K562 (cell line): ENCODE data around the gene PLCB4. TPM values are rescaled to one million over a fixed set of nuclear protein-coding genes. Genes with fewer than 3 reads are reported as not detected.
A peak's percentile ranks its signal among the peaks of the same experiment; 100 is the strongest.

ENCODE experiments used
- ATAC-seq: fragments of 200-7000 bp; cut with Tn5 transposase; 3 replicates; pipeline ENCODE4 v1.9.1; 2020; ENCODE audit warnings: moderate library complexity
- BruUV-seq: library from RNA; stranded (reverse); fragments of 400-500 nt; replicated peaks from 2 replicates; lab custom pipeline; 2021; lab: Mats Ljungman, UMichigan
- CTCF ChIA-PET: fragments of 300-600 bp; formaldehyde crosslinking; extraction: SDS; loops from one replicate; lab custom pipeline; 2021; ENCODE audit warnings: low intra/inter-chr PET ratio; lab: Yijun Ruan, JAX
- POLR2A ChIA-PET: fragments of 300-600, 350-650 bp; sonication (Branson Sonifier 250); formaldehyde crosslinking; extraction: SDS; loops from one replicate; lab custom pipeline; 2021; ENCODE audit warnings: antibody characterized with exemption, inconsistent platforms; lab: Yijun Ruan, JAX
- DNase-seq, 4 experiments: peaks; one replicate each; pipeline versions ENCODE4 v3.0.0 to v3.0.0-alpha.2; 2011 to 2018; ENCODE audit warnings: low spot score in 3 of 4, mixed read lengths in 3 of 4; ENCODE audit errors: extremely low read depth in 1 of 4
- FAIRE-seq: peaks from 2 replicates; lab custom pipeline; 2011; peaks lifted over from hg19 to GRCh38; lab: Jason Lieb, UNC
- H2AFZ ChIP-seq: 2 replicates; pipeline ENCODE4 v1.6.0; 2011; ENCODE audit warnings: low read depth, low read length, control low read depth, inconsistent platforms
- H3K27ac ChIP-seq: fragments of 200-600 bp; 3 replicates; pipeline ENCODE4 v1.8.0; 2011; ENCODE audit warnings: low read depth, mild to moderate bottlenecking, control low read depth, inconsistent platforms, low read length, moderate library complexity, mixed read lengths; ENCODE audit errors: extremely low read depth
- H3K27me3 ChIP-seq, 2 experiments: fragments of 300-600 bp in 1 of 2; 2 replicates in 1 of 2; 3 replicates in 1 of 2; pipeline versions ENCODE4 v1.6.0 to v1.8.0; 2011; ENCODE audit warnings: inconsistent platforms in 2 of 2, low read length in 2 of 2, mild to moderate bottlenecking in 1 of 2, mixed read lengths in 1 of 2, moderate library complexity in 1 of 2; ENCODE audit not compliant: control insufficient read depth in 2 of 2, insufficient read depth in 2 of 2
- H3K36me3 ChIP-seq: fragments of 300-600 bp; 3 replicates; pipeline ENCODE4 v1.8.0; 2011; ENCODE audit warnings: mild to moderate bottlenecking, low read length, inconsistent platforms; ENCODE audit not compliant: control insufficient read depth, insufficient read depth
- H3K4me1 ChIP-seq, 2 experiments: fragments of 200-600 bp in 1 of 2; replicated peaks in 1 of 2; 2 replicates in 1 of 2; 3 replicates in 1 of 2; pipeline versions ENCODE4 v1.5.1 to v1.8.0; 2011; ENCODE audit warnings: inconsistent platforms in 2 of 2, low read length in 2 of 2, mild to moderate bottlenecking in 1 of 2, mixed read lengths in 1 of 2, moderate library complexity in 1 of 2; ENCODE audit not compliant: control insufficient read depth in 2 of 2, insufficient read depth in 2 of 2
- H3K4me2 ChIP-seq: 2 replicates; pipeline ENCODE4 v1.6.1; 2011; ENCODE audit warnings: low read length, control low read depth, inconsistent platforms, mixed read lengths; ENCODE audit not compliant: insufficient read depth
- H3K4me3 ChIP-seq: fragments of 200-600 bp; sonication (generic), shearing (Covaris generic); 2 replicates; pipeline ENCODE4 v1.5.1; 2016; ENCODE audit warnings: control low read depth, inconsistent platforms
- H3K79me2 ChIP-seq: fragments of 200-600 bp; 3 replicates; pipeline ENCODE4 v1.8.0; 2011; ENCODE audit warnings: low read length, inconsistent platforms; ENCODE audit not compliant: control insufficient read depth, insufficient read depth
- H3K9ac ChIP-seq, 2 experiments: 2 replicates each; pipeline versions ENCODE4 v1.6.0 to v1.6.1; 2011; ENCODE audit warnings: low read depth in 2 of 2, low read length in 2 of 2, control low read depth in 1 of 2, inconsistent platforms in 1 of 2, mild to moderate bottlenecking in 1 of 2, mixed read lengths in 1 of 2; ENCODE audit not compliant: insufficient read depth in 1 of 2
- H3K9me1 ChIP-seq: one replicate; pipeline ENCODE4 v1.6.0; 2011; ENCODE audit warnings: inconsistent platforms, mild to moderate bottlenecking, low read length, moderate library complexity; ENCODE audit not compliant: control insufficient read depth, insufficient read depth
- H3K9me3 ChIP-seq: replicated peaks from 2 replicates; pipeline ENCODE4 v1.5.1; 2011; ENCODE audit warnings: low read depth, low read length, inconsistent platforms; ENCODE audit not compliant: control insufficient read depth, insufficient read depth
- H4K20me1 ChIP-seq: replicated peaks from 2 replicates; pipeline ENCODE4 v1.6.1; 2011; ENCODE audit warnings: low read length, inconsistent platforms, mixed read lengths; ENCODE audit not compliant: control insufficient read depth, insufficient read depth
- BCL6 ChIP-seq: fragments of 250-450 bp; sonication (Bioruptor Pico); IDR thresholded peaks from 2 replicates; pipeline ENCODE4 v1.4.0; 2020
- CBFA2T2 ChIP-seq: fragments of 450-650 bp; conservative IDR thresholded peaks from 2 replicates; pipeline ENCODE4 v1.6.1; 2017; ENCODE audit warnings: mild to moderate bottlenecking
- JUND ChIP-seq, 2 experiments: IDR thresholded peaks; 2 replicates in 1 of 2; 3 replicates in 1 of 2; pipeline ENCODE4 v1.6.1; 2011; ENCODE audit warnings: borderline replicate concordance in 2 of 2, low read depth in 2 of 2, low read length in 2 of 2, improper control_type of control experiment in 1 of 2, missing biosample characterization in 1 of 2, missing genetic modification characterization in 1 of 2, missing genetic modification reagents in 1 of 2
- NCOR1 ChIP-seq: fragments of 450-650 bp; IDR thresholded peaks from 2 replicates; pipeline ENCODE4 v1.6.1; 2016; ENCODE audit warnings: mild to moderate bottlenecking, moderate library complexity
- SAFB ChIP-seq: fragments of 200-400 bp; formaldehyde crosslinking; IDR thresholded peaks from 2 replicates; pipeline ENCODE4 v1.6.1; 2017; ENCODE audit warnings: low read depth, low read length, borderline replicate concordance
- SMARCA4 ChIP-seq: fragments of 450-650 bp; IDR thresholded peaks from 2 replicates; pipeline ENCODE4 v1.6.1; 2016
- TAL1 ChIP-seq: fragments of 450-650 bp; IDR thresholded peaks from 2 replicates; pipeline ENCODE4 v1.6.1; 2016; ENCODE audit warnings: mild to moderate bottlenecking
- WGBS: fragments of 100-300 bp; shearing (Covaris generic); methylation state at CpG from one replicate; pipeline ENCODE4 v1.1.6; 2016; ENCODE audit warnings: low coverage, mixed read lengths; ENCODE audit not compliant: insufficient coverage; ENCODE audit errors: missing lambda C conversion rate; 5-methylcytosine and 5-hydroxymethylcytosine counted together
- in situ Hi-C: fragments of 300-500 bp; cut with MboI; formaldehyde crosslinking; loops from 4 replicates; pipeline ENCODE4 v1.15.0; 2018; ENCODE audit warnings: inconsistent platforms, mixed read lengths
- intact Hi-C: fragments of 100-400 bp; cut with micrococcal nuclease; formaldehyde crosslinking; loops from 2 replicates; pipeline ENCODE4 v1.14.2; 2022
- polyA plus RNA-seq, 8 experiments: library from polyadenylated mRNA; depleted of rRNA in 4 of 8; stranded (reverse) in 5 of 8; unstranded in 3 of 8; fragments of >200 nt; fragmentation: Nextera tagmentation in 2 of 8; fragmentation: Illumina TruSeq in 1 of 8; extraction: Ambion mirVana in 2 of 8; extraction: Trizol in 1 of 8; gene quantifications; 2 replicates each; pipeline versions ENCODE4 v1.2.1 to v1.2.3, GENCODE V29; 2011 to 2014; ENCODE audit warnings: inconsistent platforms in 1 of 8, missing spikeins in 1 of 8
- total RNA-seq, 7 experiments: library from RNA; depleted of rRNA in 6 of 7; stranded (reverse); fragments of >200 nt in 6 of 7; fragmentation: Illumina TruSeq in 2 of 7; extraction: Trizol in 2 of 7; gene quantifications; 2 replicates each; pipeline versions ENCODE4 v1.2.1 to v1.2.3, GENCODE V29; 2011 to 2021; ENCODE audit warnings: low replicate concordance in 1 of 7
- TF ChIP-seq, protein P1 (sequence below): fragments of 450-650 bp; IDR thresholded peaks from 2 replicates; pipeline ENCODE4 v1.6.1; 2016; ENCODE audit warnings: low read depth
- TF ChIP-seq, protein P2 (sequence below): fragments of 450-650 bp; IDR thresholded peaks from 2 replicates; pipeline ENCODE4 v1.6.1; 2017; ENCODE audit warnings: antibody characterized with exemption, mild to moderate bottlenecking

PLCB4 gene
- total and polyA plus RNA-seq, 9 of the 15 experiments (the other 6 are each of a cell fraction or from before 2014, with no cell fraction given) = 0.20 to 2.9 (median 0.52) TPM

- in situ Hi-C loops (no loop called here), intact Hi-C loops (no loop called here)
- Histone ChIP-seq H4K20me1 (no peaks in the 10 kb centered on the region), H3K4me2 (peak overlapping the region; percentile 60), H3K36me3 (no peaks in the 10 kb centered on the region), H3K27me3 (no peaks in the 10 kb centered on the region), H3K4me1 (peaks cover 0 to 26% of the 10 kb centered on the region in 2 experiments; a peak in 3 of 5 replicates), H3K4me3 (no peak overlapping the region), H2AFZ (peak overlapping the region; percentile 71; the same call in 1 of the 2 replicates), H3K79me2 (no peaks in the 10 kb centered on the region), H3K9me1 (no peaks in the 10 kb centered on the region), H3K9ac (peak overlapping the region in 1 of 2 experiments; percentile 51; a peak in 2 of 4 replicates), H3K9me3 (no peaks in the 10 kb centered on the region), H3K27ac (peak overlapping the region; percentile 75)
- BruUV-seq = no TSS peak
- ChIA-PET CTCF (no interaction called here), POLR2A (interaction anchor here (0.6 to 1.0 kb wide), 2 partner anchors 39 to 45 kb away, joined by 3 to 4 read pairs; no protein-coding TSS in a partner anchor)
- ATAC-seq = peak; percentile 71
- peak; percentile 22 to 71 (median 38) for DNase-seq
- peak; percentile 52 for FAIRE-seq
- 0% methylated on average over 3 of the region's 3 CpGs for WGBS
- no peak for TF ChIP-seq BCL6 (CRISPR knock-in tag)
- TF ChIP-seq CBFA2T2 = peak; percentile 51; the same call in 1 of the 2 replicates
- TF ChIP-seq, protein P1, sequence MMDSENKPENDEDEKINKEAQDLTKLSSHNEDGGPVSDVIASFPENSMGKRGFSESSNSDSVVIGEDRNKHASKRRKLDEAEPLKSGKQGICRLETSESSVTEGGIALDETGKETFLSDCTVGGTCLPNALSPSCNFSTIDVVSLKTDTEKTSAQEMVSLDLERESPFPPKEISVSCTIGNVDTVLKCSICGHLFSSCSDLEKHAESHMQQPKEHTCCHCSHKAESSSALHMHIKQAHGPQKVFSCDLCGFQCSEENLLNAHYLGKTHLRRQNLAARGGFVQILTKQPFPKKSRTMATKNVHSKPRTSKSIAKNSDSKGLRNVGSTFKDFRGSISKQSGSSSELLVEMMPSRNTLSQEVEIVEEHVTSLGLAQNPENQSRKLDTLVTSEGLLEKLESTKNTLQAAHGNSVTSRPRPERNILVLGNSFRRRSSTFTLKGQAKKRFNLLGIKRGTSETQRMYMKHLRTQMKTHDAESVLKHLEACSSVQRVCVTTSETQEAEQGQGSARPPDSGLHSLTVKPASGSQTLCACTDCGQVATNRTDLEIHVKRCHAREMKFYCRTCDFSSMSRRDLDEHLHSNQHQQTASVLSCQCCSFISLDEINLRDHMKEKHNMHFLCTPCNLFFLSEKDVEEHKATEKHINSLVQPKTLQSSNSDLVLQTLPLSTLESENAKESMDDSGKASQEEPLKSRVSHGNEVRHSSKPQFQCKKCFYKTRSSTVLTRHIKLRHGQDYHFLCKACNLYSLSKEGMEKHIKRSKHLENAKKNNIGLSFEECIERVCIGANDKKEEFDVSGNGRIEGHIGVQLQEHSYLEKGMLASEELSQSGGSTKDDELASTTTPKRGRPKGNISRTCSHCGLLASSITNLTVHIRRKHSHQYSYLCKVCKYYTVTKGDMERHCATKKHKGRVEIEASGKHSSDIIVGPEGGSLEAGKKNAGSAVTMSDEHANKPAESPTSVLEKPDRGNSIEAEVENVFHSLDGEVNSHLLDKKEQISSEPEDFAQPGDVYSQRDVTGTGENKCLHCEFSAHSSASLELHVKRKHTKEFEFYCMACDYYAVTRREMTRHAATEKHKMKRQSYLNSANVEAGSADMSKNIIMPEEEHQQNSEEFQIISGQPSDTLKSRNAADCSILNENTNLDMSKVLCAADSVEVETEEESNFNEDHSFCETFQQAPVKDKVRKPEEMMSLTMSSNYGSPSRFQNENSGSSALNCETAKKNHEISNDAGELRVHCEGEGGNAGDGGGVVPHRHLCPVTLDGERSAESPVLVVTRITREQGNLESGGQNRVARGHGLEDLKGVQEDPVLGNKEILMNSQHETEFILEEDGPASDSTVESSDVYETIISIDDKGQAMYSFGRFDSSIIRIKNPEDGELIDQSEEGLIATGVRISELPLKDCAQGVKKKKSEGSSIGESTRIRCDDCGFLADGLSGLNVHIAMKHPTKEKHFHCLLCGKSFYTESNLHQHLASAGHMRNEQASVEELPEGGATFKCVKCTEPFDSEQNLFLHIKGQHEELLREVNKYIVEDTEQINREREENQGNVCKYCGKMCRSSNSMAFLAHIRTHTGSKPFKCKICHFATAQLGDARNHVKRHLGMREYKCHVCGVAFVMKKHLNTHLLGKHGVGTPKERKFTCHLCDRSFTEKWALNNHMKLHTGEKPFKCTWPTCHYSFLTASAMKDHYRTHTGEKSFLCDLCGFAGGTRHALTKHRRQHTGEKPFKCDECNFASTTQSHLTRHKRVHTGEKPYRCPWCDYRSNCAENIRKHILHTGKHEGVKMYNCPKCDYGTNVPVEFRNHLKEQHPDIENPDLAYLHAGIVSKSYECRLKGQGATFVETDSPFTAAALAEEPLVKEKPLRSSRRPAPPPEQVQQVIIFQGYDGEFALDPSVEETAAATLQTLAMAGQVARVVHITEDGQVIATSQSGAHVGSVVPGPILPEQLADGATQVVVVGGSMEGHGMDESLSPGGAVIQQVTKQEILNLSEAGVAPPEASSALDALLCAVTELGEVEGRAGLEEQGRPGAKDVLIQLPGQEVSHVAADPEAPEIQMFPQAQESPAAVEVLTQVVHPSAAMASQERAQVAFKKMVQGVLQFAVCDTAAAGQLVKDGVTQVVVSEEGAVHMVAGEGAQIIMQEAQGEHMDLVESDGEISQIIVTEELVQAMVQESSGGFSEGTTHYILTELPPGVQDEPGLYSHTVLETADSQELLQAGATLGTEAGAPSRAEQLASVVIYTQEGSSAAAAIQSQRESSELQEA = peak; percentile 74
- peak; percentile 68 for TF ChIP-seq SMARCA4
- peak; percentile 43 for TF ChIP-seq NCOR1
- TF ChIP-seq SAFB = no peak
- no peak for TF ChIP-seq JUND (IDR thresholded peaks at IDR 0.05; ENCODE audit: borderline replicate concordance, low read depth, low read length)
- TF ChIP-seq JUND (tag; IDR thresholded peaks at IDR 0.05; ENCODE audit: borderline replicate concordance, low read depth, low read length) = no peak; the same call in 2 of the 3 replicates
- peak; percentile 63; the same call in 1 of the 2 replicates for TF ChIP-seq TAL1
- TF ChIP-seq, protein P2, sequence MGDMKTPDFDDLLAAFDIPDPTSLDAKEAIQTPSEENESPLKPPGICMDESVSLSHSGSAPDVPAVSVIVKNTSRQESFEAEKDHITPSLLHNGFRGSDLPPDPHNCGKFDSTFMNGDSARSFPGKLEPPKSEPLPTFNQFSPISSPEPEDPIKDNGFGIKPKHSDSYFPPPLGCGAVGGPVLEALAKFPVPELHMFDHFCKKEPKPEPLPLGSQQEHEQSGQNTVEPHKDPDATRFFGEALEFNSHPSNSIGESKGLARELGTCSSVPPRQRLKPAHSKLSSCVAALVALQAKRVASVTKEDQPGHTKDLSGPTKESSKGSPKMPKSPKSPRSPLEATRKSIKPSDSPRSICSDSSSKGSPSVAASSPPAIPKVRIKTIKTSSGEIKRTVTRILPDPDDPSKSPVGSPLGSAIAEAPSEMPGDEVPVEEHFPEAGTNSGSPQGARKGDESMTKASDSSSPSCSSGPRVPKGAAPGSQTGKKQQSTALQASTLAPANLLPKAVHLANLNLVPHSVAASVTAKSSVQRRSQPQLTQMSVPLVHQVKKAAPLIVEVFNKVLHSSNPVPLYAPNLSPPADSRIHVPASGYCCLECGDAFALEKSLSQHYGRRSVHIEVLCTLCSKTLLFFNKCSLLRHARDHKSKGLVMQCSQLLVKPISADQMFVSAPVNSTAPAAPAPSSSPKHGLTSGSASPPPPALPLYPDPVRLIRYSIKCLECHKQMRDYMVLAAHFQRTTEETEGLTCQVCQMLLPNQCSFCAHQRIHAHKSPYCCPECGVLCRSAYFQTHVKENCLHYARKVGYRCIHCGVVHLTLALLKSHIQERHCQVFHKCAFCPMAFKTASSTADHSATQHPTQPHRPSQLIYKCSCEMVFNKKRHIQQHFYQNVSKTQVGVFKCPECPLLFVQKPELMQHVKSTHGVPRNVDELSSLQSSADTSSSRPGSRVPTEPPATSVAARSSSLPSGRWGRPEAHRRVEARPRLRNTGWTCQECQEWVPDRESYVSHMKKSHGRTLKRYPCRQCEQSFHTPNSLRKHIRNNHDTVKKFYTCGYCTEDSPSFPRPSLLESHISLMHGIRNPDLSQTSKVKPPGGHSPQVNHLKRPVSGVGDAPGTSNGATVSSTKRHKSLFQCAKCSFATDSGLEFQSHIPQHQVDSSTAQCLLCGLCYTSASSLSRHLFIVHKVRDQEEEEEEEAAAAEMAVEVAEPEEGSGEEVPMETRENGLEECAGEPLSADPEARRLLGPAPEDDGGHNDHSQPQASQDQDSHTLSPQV = 0 out of 2 replicates have a peak, but pooled peaks have one; percentile 30
Observed at GRCh38 chr20:9136114-9136513, 67.2 kb downstream of the PLCB4 start.
